DOHH2 (cell line): ENCODE data around the gene AGBL4.

Experiments
- H3F3A ChIP-seq: fragments of 200-600 bp; sonication (generic), shearing (Covaris generic); 2 replicates; pipeline ENCODE4 v1.6.0; 2016; ENCODE audit warnings: antibody characterized with exemption, mild to moderate bottlenecking; ENCODE audit not compliant: control insufficient read depth, insufficient read depth
- H3K27ac ChIP-seq: fragments of 200-600 bp; sonication (generic); 2 replicates; pipeline ENCODE4 v1.5.1; 2014; ENCODE audit warnings: low read depth, mild to moderate bottlenecking, low read length, moderate library complexity
- H3K27me3 ChIP-seq: fragments of 200-600 bp; sonication (generic); 2 replicates; pipeline ENCODE4 v1.6.1; 2014; ENCODE audit warnings: mild to moderate bottlenecking, low read length, mixed read lengths; ENCODE audit not compliant: control insufficient read depth
- H3K36me3 ChIP-seq: fragments of 200-600 bp; sonication (generic); 2 replicates; pipeline ENCODE4 v1.6.1; 2014; ENCODE audit warnings: mild to moderate bottlenecking, low read length, moderate library complexity, mixed read lengths; ENCODE audit not compliant: control insufficient read depth
- H3K4me1 ChIP-seq: fragments of 200-600 bp; sonication (generic); 2 replicates; pipeline ENCODE4 v1.6.1; 2014; ENCODE audit warnings: mild to moderate bottlenecking, low read length, mixed read lengths; ENCODE audit not compliant: control insufficient read depth
- H3K4me2 ChIP-seq: fragments of 200-600 bp; sonication (generic); 2 replicates; pipeline ENCODE4 v1.6.0; 2014; ENCODE audit warnings: mild to moderate bottlenecking, low read length, moderate library complexity
- H3K4me3 ChIP-seq: fragments of 200-600 bp; sonication (generic); 2 replicates; pipeline ENCODE4 v1.5.1; 2014; ENCODE audit warnings: mild to moderate bottlenecking, low read length, mixed read lengths
- H3K79me2 ChIP-seq: fragments of 200-600 bp; sonication (generic); 2 replicates; pipeline ENCODE4 v1.6.1; 2014; ENCODE audit warnings: mild to moderate bottlenecking, low read length, mixed read lengths; ENCODE audit not compliant: control insufficient read depth
- H3K9me2 ChIP-seq: fragments of 200-600 bp; sonication (generic); replicated peaks from 2 replicates; pipeline ENCODE4 v1.6.1; 2014; ENCODE audit warnings: mild to moderate bottlenecking, low read length, mixed read lengths; ENCODE audit not compliant: control insufficient read depth
- H3K9me3 ChIP-seq: fragments of 200-600 bp; sonication (generic); 2 replicates; pipeline ENCODE4 v1.6.1; 2014; ENCODE audit warnings: antibody characterized with exemption, low read length, mixed read lengths; ENCODE audit not compliant: control insufficient read depth, insufficient read depth
- H4K20me1 ChIP-seq: fragments of 200-600 bp; sonication (generic); 2 replicates; pipeline ENCODE4 v1.6.0; 2014; ENCODE audit warnings: low read depth, mild to moderate bottlenecking, antibody characterized with exemption, low read length, moderate library complexity; ENCODE audit not compliant: control insufficient read depth, insufficient read depth
- EZH2phosphoT487 ChIP-seq: fragments of 200-600 bp; sonication (generic); IDR thresholded peaks from 2 replicates; pipeline ENCODE4 v1.6.1; 2017; ENCODE audit warnings: borderline replicate concordance, mild to moderate bottlenecking, antibody characterized with exemption, low read length, moderate library complexity, mixed read lengths
- TF ChIP-seq, protein P1 (sequence below): fragments of 200-600 bp; sonication (generic); IDR thresholded peaks from one replicate; pipeline ENCODE4 v1.5.1; 2014; ENCODE audit warnings: antibody characterized with exemption, mild to moderate bottlenecking, low read depth, low read length; ENCODE audit not compliant: poor library complexity, severe bottlenecking

The AGBL4 gene

GRCh38 chr1:48561444-48561843, 1462.3 kb downstream of the AGBL4 start:
- no peaks in the 10 kb centered on the region for H3K36me3 ChIP-seq
- H3K27me3 ChIP-seq = peaks cover 8% of the 10 kb centered on the region; the same call in 1 of the 2 replicates
- TF ChIP-seq EZH2phosphoT487 = no peak

DNA sequence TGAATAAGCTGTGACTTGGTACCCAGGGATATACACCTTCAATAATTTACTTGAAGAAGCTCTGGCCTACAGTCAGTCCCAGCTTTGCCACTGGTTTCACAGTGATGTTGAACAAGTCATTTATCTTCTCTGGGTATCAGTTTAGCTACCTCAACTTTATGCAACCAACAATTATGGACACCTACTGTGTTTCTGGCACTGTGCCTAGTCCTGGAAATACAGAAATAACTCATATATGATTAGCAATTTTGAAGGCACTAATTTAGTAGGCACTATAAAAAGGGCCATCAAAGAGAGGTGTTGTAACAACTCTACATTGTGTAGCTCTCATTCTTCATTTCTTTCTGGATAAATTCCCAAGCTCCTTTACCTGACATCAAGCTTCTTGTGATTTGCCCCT, 1463.2 kb downstream of the AGBL4 start:
- peaks cover 8% of the 10 kb centered on the region; the same call in 1 of the 2 replicates for H3K27me3 ChIP-seq
- H3K9me2 ChIP-seq = no peaks in the 10 kb centered on the region
- no peak overlapping the region for H3K4me2 ChIP-seq
- H3K36me3 ChIP-seq = no peaks in the 10 kb centered on the region
- no peaks in the 10 kb centered on the region for H3F3A ChIP-seq
- TF ChIP-seq, protein P1, sequence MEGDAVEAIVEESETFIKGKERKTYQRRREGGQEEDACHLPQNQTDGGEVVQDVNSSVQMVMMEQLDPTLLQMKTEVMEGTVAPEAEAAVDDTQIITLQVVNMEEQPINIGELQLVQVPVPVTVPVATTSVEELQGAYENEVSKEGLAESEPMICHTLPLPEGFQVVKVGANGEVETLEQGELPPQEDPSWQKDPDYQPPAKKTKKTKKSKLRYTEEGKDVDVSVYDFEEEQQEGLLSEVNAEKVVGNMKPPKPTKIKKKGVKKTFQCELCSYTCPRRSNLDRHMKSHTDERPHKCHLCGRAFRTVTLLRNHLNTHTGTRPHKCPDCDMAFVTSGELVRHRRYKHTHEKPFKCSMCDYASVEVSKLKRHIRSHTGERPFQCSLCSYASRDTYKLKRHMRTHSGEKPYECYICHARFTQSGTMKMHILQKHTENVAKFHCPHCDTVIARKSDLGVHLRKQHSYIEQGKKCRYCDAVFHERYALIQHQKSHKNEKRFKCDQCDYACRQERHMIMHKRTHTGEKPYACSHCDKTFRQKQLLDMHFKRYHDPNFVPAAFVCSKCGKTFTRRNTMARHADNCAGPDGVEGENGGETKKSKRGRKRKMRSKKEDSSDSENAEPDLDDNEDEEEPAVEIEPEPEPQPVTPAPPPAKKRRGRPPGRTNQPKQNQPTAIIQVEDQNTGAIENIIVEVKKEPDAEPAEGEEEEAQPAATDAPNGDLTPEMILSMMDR = no peak
- TF ChIP-seq EZH2phosphoT487 = no peak
- H3K79me2 ChIP-seq = no peaks in the 10 kb centered on the region
- no peak overlapping the region for H3K4me3 ChIP-seq
- no peaks in the 10 kb centered on the region for H4K20me1 ChIP-seq
- no peak overlapping the region for H3K27ac ChIP-seq
- no peaks in the 10 kb centered on the region for H3K9me3 ChIP-seq
- no peaks in the 10 kb centered on the region for H3K4me1 ChIP-seq

More at GRCh38 chr1:48561444-48561843, 1462.3 kb downstream of the AGBL4 start:
- H3F3A ChIP-seq = no peaks in the 10 kb centered on the region
- H4K20me1 ChIP-seq = no peaks in the 10 kb centered on the region
- H3K79me2 ChIP-seq = no peaks in the 10 kb centered on the region
- no peak overlapping the region for H3K4me3 ChIP-seq
- H3K9me3 ChIP-seq = no peaks in the 10 kb centered on the region
- no peak overlapping the region for H3K4me2 ChIP-seq
- no peaks in the 10 kb centered on the region for H3K9me2 ChIP-seq
- H3K4me1 ChIP-seq = no peaks in the 10 kb centered on the region
- H3K27ac ChIP-seq = no peak overlapping the region

GRCh38 chr1:48560116-48560515, 1463.6 kb downstream of the AGBL4 start:
- H3K4me2 ChIP-seq = no peak overlapping the region
- no peak overlapping the region for H3K27ac ChIP-seq
- H3K4me1 ChIP-seq = no peaks in the 10 kb centered on the region
- no peaks in the 10 kb centered on the region for H3K9me3 ChIP-seq
- H3K36me3 ChIP-seq = no peaks in the 10 kb centered on the region
- no peaks in the 10 kb centered on the region for H3F3A ChIP-seq
- H3K9me2 ChIP-seq = no peaks in the 10 kb centered on the region
- TF ChIP-seq, protein P1 = no peak
- TF ChIP-seq EZH2phosphoT487 = no peak
- H3K27me3 ChIP-seq = peaks cover 8% of the 10 kb centered on the region; the same call in 1 of the 2 replicates
- H3K4me3 ChIP-seq = no peak overlapping the region
- H3K79me2 ChIP-seq = no peaks in the 10 kb centered on the region
- H4K20me1 ChIP-seq = no peaks in the 10 kb centered on the region

GRCh38 chr1:48558366-48558765, 1465.4 kb downstream of the AGBL4 start:
- no peak overlapping the region for H3K4me2 ChIP-seq
- H3K4me1 ChIP-seq = no peaks in the 10 kb centered on the region
- H3K79me2 ChIP-seq = no peaks in the 10 kb centered on the region
- no peaks in the 10 kb centered on the region for H4K20me1 ChIP-seq
- H3K27ac ChIP-seq = no peak overlapping the region
- no peaks in the 10 kb centered on the region for H3K36me3 ChIP-seq
- no peaks in the 10 kb centered on the region for H3K9me3 ChIP-seq
- peaks cover 8% of the 10 kb centered on the region; the same call in 1 of the 2 replicates for H3K27me3 ChIP-seq
- no peaks in the 10 kb centered on the region for H3K9me2 ChIP-seq
- H3K4me3 ChIP-seq = no peak overlapping the region
- no peaks in the 10 kb centered on the region for H3F3A ChIP-seq
- TF ChIP-seq, protein P1 = no peak
- no peak for TF ChIP-seq EZH2phosphoT487
